Measurements from ENCODE around the gene GRIA4. TPM values are rescaled to one million over a fixed set of nuclear protein-coding genes. Genes with fewer than 3 reads are reported as not detected.
A peak's percentile ranks its signal among the peaks of the same experiment; 100 is the strongest.

The GRIA4 gene
- total and polyA plus RNA-seq, 4 donors, result not detected

GRCh38 chr11:106017093-106017492 lies 407.2 kb downstream of the GRIA4 start:
- DNase-seq (ENCODE audit: low spot score), result no peak
- Histone ChIP-seq H3K36me3 (ENCODE audit: control insufficient read depth in 4 of 4, insufficient read depth in 3 of 4, low read depth in 1 of 4, low read length in 3 of 4) (no peaks in the 10 kb centered on the region), H3K9me3 (ENCODE audit: control insufficient read depth in 4 of 4, low read length in 3 of 4) (no peaks in the 10 kb centered on the region), H3K9ac (ENCODE audit: low read depth in 1 of 2, low read length in 2 of 2) (no peak overlapping the region), H3K4me3 (ENCODE audit: low read depth in 1 of 3, low read length in 3 of 3) (no peak overlapping the region), H3K4me1 (ENCODE audit: control insufficient read depth in 4 of 4, insufficient read depth in 4 of 4, low read length in 3 of 4) (peaks cover 2 to 13% (median 8%) of the 10 kb centered on the region in 4 donors), H3K27me3 (ENCODE audit: control insufficient read depth in 4 of 4, insufficient read depth in 4 of 4, low read length in 3 of 4) (no peaks in the 10 kb centered on the region), H3K27ac (ENCODE audit: low read depth in 1 of 2, low read length in 2 of 2) (no peak overlapping the region)
- TF ChIP-seq FOXA1 (IDR thresholded peaks at IDR 0.05), result no peak
- TF ChIP-seq RXRA (IDR thresholded peaks at IDR 0.05), result no peak
- TF ChIP-seq RAD21 (IDR thresholded peaks at IDR 0.05), result no peak
- TF ChIP-seq NR2F2 (IDR thresholded peaks at IDR 0.05), result no peak
- no peak for TF ChIP-seq HNF4A (conservative IDR thresholded peaks at IDR 0.05)
- TF ChIP-seq, protein P1, sequence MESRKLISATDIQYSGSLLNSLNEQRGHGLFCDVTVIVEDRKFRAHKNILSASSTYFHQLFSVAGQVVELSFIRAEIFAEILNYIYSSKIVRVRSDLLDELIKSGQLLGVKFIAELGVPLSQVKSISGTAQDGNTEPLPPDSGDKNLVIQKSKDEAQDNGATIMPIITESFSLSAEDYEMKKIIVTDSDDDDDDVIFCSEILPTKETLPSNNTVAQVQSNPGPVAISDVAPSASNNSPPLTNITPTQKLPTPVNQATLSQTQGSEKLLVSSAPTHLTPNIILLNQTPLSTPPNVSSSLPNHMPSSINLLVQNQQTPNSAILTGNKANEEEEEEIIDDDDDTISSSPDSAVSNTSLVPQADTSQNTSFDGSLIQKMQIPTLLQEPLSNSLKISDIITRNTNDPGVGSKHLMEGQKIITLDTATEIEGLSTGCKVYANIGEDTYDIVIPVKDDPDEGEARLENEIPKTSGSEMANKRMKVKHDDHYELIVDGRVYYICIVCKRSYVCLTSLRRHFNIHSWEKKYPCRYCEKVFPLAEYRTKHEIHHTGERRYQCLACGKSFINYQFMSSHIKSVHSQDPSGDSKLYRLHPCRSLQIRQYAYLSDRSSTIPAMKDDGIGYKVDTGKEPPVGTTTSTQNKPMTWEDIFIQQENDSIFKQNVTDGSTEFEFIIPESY (IDR thresholded peaks at IDR 0.05), result no peak
- TF ChIP-seq TAF1 (conservative IDR thresholded peaks at IDR 0.05), result no peak
- no peak for TF ChIP-seq EGR1 (IDR thresholded peaks at IDR 0.05; ENCODE audit: low read depth in 2 of 2)
- TF ChIP-seq YY1 (IDR thresholded peaks at IDR 0.05), result no peak
- no peak for TF ChIP-seq GABPA (IDR thresholded peaks at IDR 0.05 in 1 of 2, conservative IDR thresholded peaks at IDR 0.05 in 1 of 2)
- no peak for TF ChIP-seq MAX (IDR thresholded peaks at IDR 0.05)
- 96% methylated on average over 2 of the region's 2 CpGs for WGBS

DNA sequence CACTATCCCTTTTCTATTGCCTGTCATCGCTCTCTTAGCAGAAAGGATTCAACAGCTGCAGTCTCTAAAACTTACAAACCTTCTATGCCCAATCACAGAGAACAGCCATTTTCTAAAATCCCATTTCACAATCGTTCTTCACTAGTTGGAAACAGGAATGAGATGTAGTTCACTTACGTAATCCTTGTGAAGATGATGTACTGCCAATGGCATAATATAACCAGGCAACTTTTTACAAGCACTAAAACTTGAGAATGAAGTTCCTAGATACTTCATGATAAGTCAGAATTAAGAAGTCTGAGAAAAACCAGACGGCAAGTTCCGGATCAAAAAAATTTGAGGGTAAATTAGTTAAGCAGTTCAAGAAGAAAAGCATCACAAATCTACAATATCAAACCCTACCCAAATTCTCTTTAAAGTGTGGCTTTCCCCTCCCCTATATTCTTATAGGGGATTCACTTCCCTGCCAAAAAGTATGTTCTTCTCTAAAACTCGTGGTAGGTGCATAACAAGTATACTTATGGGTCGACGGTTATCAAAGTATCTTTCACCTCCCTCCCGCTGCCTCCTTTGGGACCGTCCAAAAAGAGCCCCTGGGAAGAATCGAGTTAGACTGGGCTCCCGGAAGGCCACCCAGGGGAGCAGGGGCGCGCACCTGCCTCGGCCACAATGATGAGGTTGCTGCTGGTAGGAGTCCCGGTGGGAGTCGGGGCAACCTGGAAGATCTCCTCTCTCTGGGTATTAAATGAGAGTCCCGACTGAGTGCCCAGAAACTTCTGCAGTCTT lies 411.5 kb downstream of the GRIA4 start:
- no peak overlapping the region for H3K9ac ChIP-seq (ENCODE audit: low read depth in 1 of 2, low read length in 2 of 2)
- H3K9me3 ChIP-seq (ENCODE audit: control insufficient read depth in 4 of 4, low read length in 3 of 4), result no peaks in the 10 kb centered on the region
- peaks cover 2 to 15% (median 8%) of the 10 kb centered on the region in 4 donors for H3K4me1 ChIP-seq (ENCODE audit: control insufficient read depth in 4 of 4, insufficient read depth in 4 of 4, low read length in 3 of 4)
- 20% methylated on average over 18 of the region's 18 CpGs for WGBS
- H3K36me3 ChIP-seq (ENCODE audit: control insufficient read depth in 4 of 4, insufficient read depth in 3 of 4, low read depth in 1 of 4, low read length in 3 of 4), result no peaks in the 10 kb centered on the region
- DNase-seq (ENCODE audit: low spot score), result no peak
- H3K27ac ChIP-seq (ENCODE audit: low read depth in 1 of 2, low read length in 2 of 2), result peak overlapping the region in 1 of 2 donors; percentile 46
- TF ChIP-seq YY1 (IDR thresholded peaks at IDR 0.05) (peak; percentile 63), TAF1 (conservative IDR thresholded peaks at IDR 0.05) (no peak), RXRA (IDR thresholded peaks at IDR 0.05) (no peak)
- peak overlapping the region; percentile 70 to 96 (median 90) for H3K4me3 ChIP-seq (ENCODE audit: low read depth in 1 of 3, low read length in 3 of 3)
- H3K27me3 ChIP-seq (ENCODE audit: control insufficient read depth in 4 of 4, insufficient read depth in 4 of 4, low read length in 3 of 4), result no peaks in the 10 kb centered on the region

- WGBS, result 1% methylated on average over 48 of the region's 48 CpGs
- TF ChIP-seq SP1 (IDR thresholded peaks at IDR 0.05) (peak; percentile 96), NR2F2 (IDR thresholded peaks at IDR 0.05) (peak; percentile 96), CTCF (IDR thresholded peaks at IDR 0.05; ENCODE audit: low read depth, low read length, missing input control) (peak; percentile 11), HNF4A (conservative IDR thresholded peaks at IDR 0.05) (peak in 1 of 2 donors; percentile 72), FOXA1 (IDR thresholded peaks at IDR 0.05) (no peak), RXRA (IDR thresholded peaks at IDR 0.05) (peak; percentile 79 to 92), GABPA (IDR thresholded peaks at IDR 0.05 in 1 of 2, conservative IDR thresholded peaks at IDR 0.05 in 1 of 2) (peak; percentile 77 to 93), RAD21 (IDR thresholded peaks at IDR 0.05) (peak in 1 of 2 donors; percentile 22), JUND (IDR thresholded peaks at IDR 0.05) (peak; percentile 84 to 90), HNF4G (IDR thresholded peaks at IDR 0.05) (no peak), EGR1 (IDR thresholded peaks at IDR 0.05; ENCODE audit: low read depth in 2 of 2) (peak in 1 of 2 donors; percentile 51)
- TF ChIP-seq, protein P1 (IDR thresholded peaks at IDR 0.05), result peak; percentile 20
These were observed 412.3 kb downstream of the GRIA4 start, which contains the start of gene MSANTD4 for GRCh38 chr11:106021967-106022794. Gene MSANTD4 (minus strand): TSS chr11:106022240. CDS start chr11:106010917, 11,323 bp downstream.

More at GRCh38 chr11:106021967-106022794, 412.3 kb downstream of the GRIA4 start, which contains the start of gene MSANTD4:
- Histone ChIP-seq H3K4me3 (ENCODE audit: low read depth in 1 of 3, low read length in 3 of 3) (peak within 1 kb of the TSS; percentile 70 to 97 (median 96)), H3K9ac (ENCODE audit: low read depth in 1 of 2, low read length in 2 of 2) (no peak within 1 kb of the TSS), H3K9me3 (ENCODE audit: control insufficient read depth in 4 of 4, low read length in 3 of 4) (no peaks in the 10 kb centered on the region), H3K27ac (ENCODE audit: low read depth in 1 of 2, low read length in 2 of 2) (peak within 1 kb of the TSS in 1 of 2 donors; percentile 46), H3K27me3 (ENCODE audit: control insufficient read depth in 4 of 4, insufficient read depth in 4 of 4, low read length in 3 of 4) (no peaks in the 10 kb centered on the region), H3K4me1 (ENCODE audit: control insufficient read depth in 4 of 4, insufficient read depth in 4 of 4, low read length in 3 of 4) (peaks cover 2 to 15% (median 8%) of the 10 kb centered on the region in 4 donors), H3K36me3 (ENCODE audit: control insufficient read depth in 4 of 4, insufficient read depth in 3 of 4, low read depth in 1 of 4, low read length in 3 of 4) (no peaks in the 10 kb centered on the region)
- DNase-seq (ENCODE audit: low spot score), result peak; percentile 97

Measured in liver (tissue), 9 donors.